ACHN (cell line): ENCODE results near the gene SORCS3.
A peak's percentile ranks its signal among the peaks of the same experiment; 100 is the strongest.

Experiments used
- DNase-seq: peaks from one replicate; pipeline ENCODE4 v3.0.0-alpha.2; 2015
- in situ Hi-C: cut with HindIII; loops from 2 replicates; pipeline ENCODE4 v1.10.0; 2017; ENCODE audit warnings: low sequenced_read_pairs, low pct_ligation_motif_present, low pct_unique_long_range_greater_than_20kb

The SORCS3 gene

GRCh38 chr10:105159268-105159667 lies 518.2 kb downstream of the SORCS3 start:
- in situ Hi-C loops: no loop called here
- no peak for DNase-seq

- no peak for DNase-seq
- in situ Hi-C loops: no loop called here
These were observed 520.1 kb downstream of the SORCS3 start for GRCh38 chr10:105161149-105161548.

- no peak for DNase-seq
- in situ Hi-C loops: no loop called here
These were observed 520.7 kb downstream of the SORCS3 start for GRCh38 chr10:105161767-105162166.

- in situ Hi-C loops: no loop called here
- no peak for DNase-seq
These were observed 529.4 kb downstream of the SORCS3 start for GRCh38 chr10:105170521-105170920.

GRCh38 chr10:105171945-105172344 lies 530.9 kb downstream of the SORCS3 start:
- DNase-seq: no peak
- in situ Hi-C loops: no loop called here

GRCh38 chr10:105181626-105182025 lies 540.5 kb downstream of the SORCS3 start:
- DNase-seq: no peak
- in situ Hi-C loops: no loop called here

- in situ Hi-C loops: no loop called here
- DNase-seq: no peak
These were observed 542.4 kb downstream of the SORCS3 start for GRCh38 chr10:105183536-105183935.

- in situ Hi-C loops: no loop called here
- no peak for DNase-seq
These were observed 544.1 kb downstream of the SORCS3 start for GRCh38 chr10:105185161-105185560.

- in situ Hi-C loops: no loop called here
- peak; percentile 92 for DNase-seq
These were observed 546.2 kb downstream of the SORCS3 start for GRCh38 chr10:105187243-105187642.

- peak; percentile 86 for DNase-seq
- in situ Hi-C loops: no loop called here
These were observed 547.8 kb downstream of the SORCS3 start for GRCh38 chr10:105188737-105189462.

GRCh38 chr10:105189463-105189800 lies 548.3 kb downstream of the SORCS3 start:
- peak; percentile 68 for DNase-seq
- in situ Hi-C loops: no loop called here

GRCh38 chr10:105192146-105192545 lies 551.1 kb downstream of the SORCS3 start:
- no peak for DNase-seq
- in situ Hi-C loops: no loop called here

- in situ Hi-C loops: no loop called here
- no peak for DNase-seq
These were observed 551.8 kb downstream of the SORCS3 start for GRCh38 chr10:105192861-105193260.

GRCh38 chr10:105195831-105196230 lies 554.7 kb downstream of the SORCS3 start:
- in situ Hi-C loops: no loop called here
- no peak for DNase-seq

- in situ Hi-C loops: no loop called here
- DNase-seq: no peak
These were observed 556.7 kb downstream of the SORCS3 start for GRCh38 chr10:105197598-105198364.

- in situ Hi-C loops: no loop called here
- DNase-seq: no peak
These were observed 565.5 kb downstream of the SORCS3 start for GRCh38 chr10:105206616-105207015.

GRCh38 chr10:105207476-105207995 lies 566.4 kb downstream of the SORCS3 start:
- no peak for DNase-seq
- in situ Hi-C loops: no loop called here

GRCh38 chr10:105210546-105210945 lies 569.5 kb downstream of the SORCS3 start:
- in situ Hi-C loops: no loop called here
- DNase-seq: no peak

GRCh38 chr10:105237685-105238084 lies 596.6 kb downstream of the SORCS3 start:
- in situ Hi-C loops: no loop called here

More at GRCh38 chr10:105237685-105238084, 596.6 kb downstream of the SORCS3 start:
- no peak for DNase-seq
